Astrocyte of the cerebellum (primary cell): ENCODE measurements around the gene LGALS13.
"Not testable (repeated sequence)": the region's sequence is repeated elsewhere in the genome, so short reads cannot be mapped to it uniquely, and the experiment has no call there.

Source experiments
- DNase-seq: peaks from one replicate; pipeline ENCODE4 v3.0.0-alpha.2; 2011; ENCODE audit warnings: low read depth
- H3K4me3 ChIP-seq: 2 replicates; pipeline ENCODE4 v1.5.1; 2011; ENCODE audit warnings: mild to moderate bottlenecking, low read depth, low read length, moderate library complexity
- CTCF ChIP-seq: IDR thresholded peaks from 2 replicates; pipeline ENCODE4 v1.5.1; 2012; ENCODE audit warnings: low read length, low read depth, moderate library complexity, mild to moderate bottlenecking; ENCODE audit errors: missing control alignments
- in situ Hi-C: cut with HindIII; loops from 2 replicates; pipeline ENCODE4 v1.10.0; 2017; ENCODE audit warnings: low sequenced_read_pairs

Gene LGALS13

DNA sequence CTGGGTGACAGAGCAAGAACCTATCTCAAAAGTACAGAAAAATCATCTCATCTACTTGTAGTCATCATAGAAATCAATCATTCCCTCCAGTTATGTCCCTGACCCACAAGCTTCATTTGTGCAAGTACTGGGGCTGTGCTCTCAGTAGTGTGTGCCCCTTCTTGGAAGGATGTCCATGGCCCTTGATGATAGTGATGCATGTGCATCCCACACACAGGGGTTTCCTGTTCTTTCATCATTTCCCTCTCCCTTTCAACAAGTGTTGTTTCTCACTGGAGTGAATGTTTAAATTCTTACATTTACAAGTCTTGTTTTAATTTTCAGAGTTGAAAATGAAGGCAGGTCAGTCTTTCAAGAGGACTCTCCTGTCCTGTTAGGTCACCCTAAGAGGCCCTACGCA, 1.5 kb downstream of the LGALS13 start:
- no peak overlapping the region for H3K4me3 ChIP-seq
- in situ Hi-C loops: no loop called here
- no peak for DNase-seq
- TF ChIP-seq CTCF: no peak

DNA sequence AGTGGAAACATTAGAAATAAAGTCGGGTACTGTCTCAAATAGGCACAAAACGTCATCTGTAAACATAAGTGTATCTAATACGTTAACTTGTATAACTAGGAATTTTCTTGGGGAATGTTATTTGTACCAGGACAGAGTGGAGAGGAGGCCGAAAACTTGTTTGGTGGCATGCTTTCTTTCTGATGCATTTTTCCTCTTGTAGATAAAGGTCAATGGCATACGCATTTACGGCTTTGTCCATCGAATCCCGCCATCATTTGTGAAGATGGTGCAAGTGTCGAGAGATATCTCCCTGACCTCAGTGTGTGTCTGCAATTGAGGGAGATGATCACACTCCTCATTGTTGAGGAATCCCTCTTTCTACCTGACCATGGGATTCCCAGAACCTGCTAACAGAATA, 4.7 kb downstream of the LGALS13 start:
- DNase-seq: no peak
- TF ChIP-seq CTCF: no peak
- no peak overlapping the region for H3K4me3 ChIP-seq
- in situ Hi-C loops: no loop called here

- DNase-seq: no peak
- H3K4me3 ChIP-seq: no peak overlapping the region
- in situ Hi-C loops: no loop called here
- TF ChIP-seq CTCF: no peak
These were observed 5.2 kb downstream of the LGALS13 start for GRCh38 chr19:39607561-39607960.

DNA sequence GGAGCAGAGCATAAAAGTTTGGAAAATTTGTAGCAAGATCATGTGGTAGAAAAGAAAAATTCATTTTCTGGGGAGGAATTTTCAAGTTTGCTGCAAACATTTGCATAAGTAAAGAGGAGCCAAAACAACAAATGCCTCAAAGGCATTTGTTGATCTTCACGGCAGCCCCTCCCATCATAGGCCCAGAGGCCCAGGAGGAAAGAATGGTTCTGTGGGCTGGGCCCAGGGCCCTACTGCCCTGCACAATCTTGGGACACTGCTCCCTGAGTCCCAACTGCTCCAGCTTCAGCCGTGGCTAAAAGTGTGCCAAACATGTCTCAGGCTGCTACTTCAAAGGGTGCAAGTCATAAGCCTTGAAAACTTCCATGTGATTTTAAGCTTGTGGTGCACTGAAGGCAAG, 11.3 kb downstream of the LGALS13 start:
- H3K4me3 ChIP-seq: no peak overlapping the region
- TF ChIP-seq CTCF: no peak
- in situ Hi-C loops: no loop called here
- DNase-seq: no peak

DNA sequence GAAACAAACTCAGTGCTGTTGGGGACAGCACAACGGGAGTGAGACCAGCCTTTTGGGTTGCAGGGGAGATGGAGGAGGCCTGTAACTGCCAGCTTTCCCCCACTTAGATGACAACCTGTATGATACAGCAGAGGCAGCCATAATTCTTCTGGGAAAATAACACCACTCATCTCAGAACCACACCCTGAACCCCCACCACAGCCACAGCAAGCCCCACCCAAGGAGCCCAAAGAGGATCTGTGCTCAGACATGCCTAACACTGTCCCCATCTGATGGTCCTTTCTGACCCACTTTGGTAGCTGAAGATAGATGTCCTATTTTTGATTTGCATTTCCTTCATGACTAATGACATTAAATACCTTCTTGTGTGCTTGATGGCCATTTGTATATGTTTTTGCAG, 15.4 kb downstream of the LGALS13 start:
- no peak for DNase-seq
- no peak for TF ChIP-seq CTCF
- in situ Hi-C loops: no loop called here
- H3K4me3 ChIP-seq: no peak overlapping the region

GRCh38 chr19:39623946-39624345, 21.6 kb downstream of the LGALS13 start:
- in situ Hi-C loops: no loop called here
- DNase-seq: no peak
- no peak for TF ChIP-seq CTCF
- no peak overlapping the region for H3K4me3 ChIP-seq

- H3K4me3 ChIP-seq, DNase-seq, in situ Hi-C loops: not testable (repeated sequence)
These were observed 25.3 kb downstream of the LGALS13 start for GRCh38 chr19:39627631-39628030.
